ENCODE measurements around the gene IGSF5.
"Not testable (repeated sequence)": the region's sequence is repeated elsewhere in the genome, so short reads cannot be mapped to it uniquely, and the experiment has no call there.

The IGSF5 gene

DNA sequence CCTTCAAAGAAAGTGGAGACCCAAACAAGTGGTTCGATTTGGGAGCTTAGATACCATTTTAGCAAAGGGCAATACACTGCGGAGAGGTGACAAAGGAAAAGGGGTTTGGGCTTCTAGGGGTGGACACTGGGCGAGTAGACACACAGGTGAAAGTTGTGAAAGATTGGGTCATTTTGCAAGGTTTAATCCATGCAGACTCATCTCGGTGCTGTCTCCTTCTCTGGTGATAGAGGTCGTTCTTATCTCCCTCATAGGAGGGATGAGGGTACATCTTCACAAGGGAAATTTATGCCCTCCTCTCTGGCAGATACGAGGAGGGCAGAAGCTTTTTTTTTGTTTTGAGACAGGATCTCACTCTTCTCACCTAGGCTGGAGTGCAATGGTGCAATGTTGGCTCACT lies 6.4 kb upstream of the IGSF5 start:
- no peak for FAIRE-seq
- no peak for DNase-seq (ENCODE audit: low spot score)

DNA sequence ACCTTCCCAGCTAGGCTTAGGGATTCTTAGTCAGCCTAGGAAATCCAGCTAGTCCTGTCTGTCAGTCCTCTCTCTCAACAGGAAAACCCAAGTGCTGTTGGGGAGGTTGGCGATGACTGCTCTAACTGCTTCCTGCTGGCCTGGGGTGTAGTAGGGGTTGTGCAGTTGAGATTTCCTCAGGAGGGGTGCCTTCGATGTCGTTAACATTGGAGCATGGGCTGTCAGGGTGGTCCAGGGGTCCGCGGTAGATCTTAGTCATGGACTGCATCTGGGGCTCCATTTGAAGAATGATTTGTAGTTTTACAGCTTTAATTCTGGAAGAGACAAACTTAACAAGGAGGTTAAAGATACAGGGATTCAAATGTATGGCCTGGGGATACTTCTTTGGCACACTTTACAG lies 5.5 kb upstream of the IGSF5 start:
- DNase-seq (ENCODE audit: low spot score); FAIRE-seq: not testable (repeated sequence)

DNA sequence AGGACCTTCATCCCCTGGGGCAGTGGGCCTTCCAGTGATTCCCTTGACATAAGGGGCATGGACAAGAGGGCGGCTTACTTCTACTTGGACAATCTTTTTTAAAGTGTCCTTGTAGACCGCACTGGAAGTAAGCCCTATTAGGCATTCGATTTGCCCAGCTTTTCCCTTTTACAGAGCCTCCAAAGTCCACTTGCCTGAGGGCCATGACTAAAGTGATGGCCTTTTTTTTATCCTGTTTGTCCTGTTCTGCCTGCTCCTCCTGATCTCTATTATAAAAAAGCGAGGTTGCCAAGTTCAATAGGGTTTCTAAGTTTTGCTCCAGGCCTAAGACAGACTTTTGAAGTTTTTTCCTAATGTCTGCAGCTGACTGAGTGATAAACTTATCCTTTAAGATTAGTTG lies 2.4 kb upstream of the IGSF5 start:
- DNase-seq (ENCODE audit: low spot score); FAIRE-seq: not testable (repeated sequence)

DNA sequence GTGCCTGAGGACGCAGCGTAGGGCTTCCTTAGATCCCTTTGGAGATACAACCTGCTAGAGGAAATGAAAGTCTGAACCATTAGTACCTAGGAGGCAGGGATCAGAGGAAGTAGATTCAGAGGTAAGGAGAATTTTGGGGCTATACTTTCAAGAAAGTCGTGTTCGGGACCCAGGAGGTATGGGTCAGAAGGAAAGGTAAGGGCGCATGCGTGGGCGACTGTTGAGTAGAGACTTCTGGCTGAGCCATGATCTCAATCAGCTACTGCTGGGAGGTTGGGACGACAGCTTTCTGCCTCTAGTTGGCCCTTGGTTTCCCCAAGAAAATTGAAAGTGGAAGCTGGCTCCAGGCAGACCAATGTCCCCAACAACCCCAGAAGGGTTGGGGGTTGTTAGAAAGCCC lies 349 bp downstream of the IGSF5 start:
- DNase-seq (ENCODE audit: low spot score); FAIRE-seq: not testable (repeated sequence)

DNA sequence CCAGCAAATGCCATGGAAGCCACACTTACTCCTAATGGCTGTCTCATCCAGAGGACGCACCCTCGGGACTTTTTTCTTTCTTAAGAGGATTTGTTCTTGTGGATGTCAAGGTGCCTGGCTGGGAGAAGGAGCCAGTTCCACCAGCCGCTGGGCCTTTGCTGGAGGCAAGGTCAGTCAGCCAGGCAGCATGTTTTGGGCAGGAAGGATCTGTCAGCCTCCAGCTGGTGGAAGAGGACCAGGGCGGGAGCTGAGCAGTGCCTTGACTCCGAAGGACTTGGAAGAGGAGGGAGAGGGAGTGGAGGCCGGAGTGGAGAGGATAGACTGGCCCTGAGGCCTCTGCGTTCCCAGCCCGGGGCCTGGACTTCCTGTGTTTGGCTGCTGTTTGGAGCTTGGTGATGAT lies 5.7 kb downstream of the IGSF5 start:
- FAIRE-seq, result no peak
- no peak for DNase-seq (ENCODE audit: low spot score)

DNA sequence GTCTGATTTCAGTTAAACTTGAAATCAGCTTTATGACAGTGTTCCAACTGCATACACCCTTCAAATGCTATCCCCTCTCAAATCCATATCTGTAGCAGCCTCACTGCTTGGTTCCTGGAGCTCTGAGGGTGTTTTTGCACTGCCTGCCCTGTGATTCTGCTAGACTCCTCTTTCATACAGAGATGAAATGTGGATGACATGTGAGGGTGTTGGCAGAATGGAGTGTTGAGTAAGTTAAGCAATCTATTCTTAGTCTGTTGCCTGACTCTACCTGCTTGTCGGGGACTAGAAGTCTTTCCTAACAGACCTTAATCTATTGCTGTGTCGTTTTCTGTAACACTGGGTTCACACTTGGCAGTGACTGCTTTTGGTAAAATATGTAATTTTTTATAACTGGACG lies 9.8 kb downstream of the IGSF5 start:
- FAIRE-seq, result no peak

DNA sequence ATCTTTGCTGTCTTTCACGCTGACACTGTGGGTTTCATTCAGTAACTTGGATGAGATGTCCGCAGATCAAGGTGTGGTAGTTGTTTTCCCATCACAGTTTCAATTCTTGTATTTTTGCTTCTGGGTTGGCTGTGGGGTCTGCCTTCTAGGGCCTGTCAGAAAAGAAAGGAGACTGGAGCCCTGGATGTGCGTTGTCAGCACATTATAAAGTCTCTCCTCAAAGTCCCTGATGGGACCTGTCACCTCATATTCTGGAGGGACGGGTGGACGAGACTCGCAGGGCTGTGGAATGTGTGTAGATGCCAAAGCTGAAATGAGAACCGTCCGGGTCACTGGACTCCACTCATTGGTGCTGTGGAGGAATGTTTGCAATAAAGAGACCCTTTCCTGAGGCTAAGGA lies 11.3 kb downstream of the IGSF5 start:
- no peak for DNase-seq (ENCODE audit: low spot score)
- FAIRE-seq, result no peak

More for the DNA sequence above, 9.8 kb downstream of the IGSF5 start:
- no peak for DNase-seq (ENCODE audit: low spot score)

DNA sequence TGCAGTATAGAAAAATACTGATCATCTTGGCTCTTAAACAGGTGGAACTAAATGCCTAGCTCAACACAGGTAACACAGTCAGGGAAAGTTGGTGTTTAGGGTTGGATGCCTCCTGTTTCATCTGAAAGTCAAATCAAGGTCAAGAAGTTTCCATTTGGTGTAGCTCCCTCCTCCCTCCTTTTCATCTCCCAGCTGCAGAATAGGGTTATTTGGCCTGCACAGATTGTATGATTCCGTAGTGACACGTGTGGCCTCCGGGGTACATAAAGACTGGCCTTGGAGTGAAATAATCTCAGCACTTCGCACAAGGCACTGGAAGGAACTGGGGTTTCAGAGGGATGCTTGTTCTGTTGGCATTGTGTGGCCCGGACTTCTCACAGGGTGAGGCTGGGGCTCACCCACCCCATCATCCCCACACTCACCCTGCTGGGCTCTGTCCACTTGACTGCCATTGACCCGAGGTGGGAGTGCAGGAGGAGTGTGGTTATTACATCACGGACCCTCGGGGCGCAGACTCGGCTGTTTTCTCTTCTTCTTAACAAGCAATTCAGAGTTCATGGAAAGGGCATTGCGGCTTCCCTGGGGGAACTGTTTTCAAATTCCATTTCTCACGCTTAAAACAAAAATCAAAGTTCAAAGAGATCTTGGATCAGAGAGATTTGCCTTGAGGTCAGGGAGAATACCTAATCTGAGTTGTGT lies 18.4 kb downstream of the IGSF5 start:
- no peak for FAIRE-seq
- no peak for DNase-seq (ENCODE audit: low spot score)

DNA sequence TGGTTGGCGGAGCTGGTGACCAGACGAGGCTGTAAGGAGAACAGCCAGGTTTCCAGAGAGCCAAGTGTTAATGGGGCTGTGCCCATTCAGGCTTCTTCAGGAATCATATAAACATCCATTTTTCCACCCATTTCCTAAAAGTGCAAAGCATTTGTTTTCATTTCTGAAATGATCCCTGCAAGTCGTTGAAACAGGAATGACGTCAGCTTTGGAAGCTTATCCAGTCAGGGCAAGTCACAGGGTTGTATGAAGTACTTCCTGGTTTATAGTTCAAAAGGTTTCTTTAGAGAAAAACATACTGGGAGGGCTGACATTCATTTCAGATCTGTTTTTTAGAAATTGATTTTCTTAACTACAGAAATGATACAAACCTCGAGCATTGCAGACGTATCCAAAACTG lies 29.2 kb downstream of the IGSF5 start:
- FAIRE-seq, result no peak
- DNase-seq (ENCODE audit: low spot score), result no peak

DNA sequence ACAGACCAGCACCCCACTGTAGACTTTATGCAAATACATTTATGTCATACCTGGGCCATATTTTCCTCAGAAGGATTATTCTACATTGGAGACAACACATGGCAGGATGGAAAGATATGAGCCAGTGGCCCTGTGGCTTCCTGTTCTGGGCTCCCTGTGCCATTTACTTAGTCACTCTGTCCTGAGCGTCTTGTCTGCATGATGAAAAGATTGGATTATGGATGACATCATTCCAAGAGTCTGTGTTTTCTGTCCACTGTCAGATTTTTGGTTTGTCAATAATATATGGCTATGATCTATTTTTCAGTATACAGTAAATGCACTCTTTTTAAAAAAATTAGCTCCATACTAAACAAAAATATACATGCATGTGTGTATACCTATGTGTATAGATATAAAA lies 30.8 kb downstream of the IGSF5 start:
- FAIRE-seq, result no peak

DNA sequence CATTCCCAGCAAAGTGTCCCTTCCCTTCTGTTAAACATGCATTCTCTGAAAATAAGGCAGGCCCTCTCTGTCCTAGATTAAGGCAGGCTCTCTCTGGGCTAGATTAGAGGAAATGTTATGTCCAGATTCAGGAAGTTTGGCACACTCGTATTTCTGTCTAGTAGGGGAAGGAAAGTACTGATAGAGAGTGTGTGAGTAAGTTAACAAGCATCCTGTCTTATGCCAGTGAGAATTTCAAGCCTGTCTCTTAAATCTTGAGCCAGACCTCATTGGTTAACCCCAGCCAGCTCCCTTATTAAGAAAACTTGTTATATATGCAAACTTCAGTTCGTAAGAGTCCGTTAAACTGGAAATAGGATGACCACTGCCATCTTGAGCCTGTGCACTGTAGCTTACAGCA lies 31.6 kb downstream of the IGSF5 start:
- DNase-seq (ENCODE audit: low spot score) (no peak), FAIRE-seq (no peak)

More for the DNA sequence above, 30.8 kb downstream of the IGSF5 start:
- DNase-seq (ENCODE audit: low spot score), result no peak

DNA sequence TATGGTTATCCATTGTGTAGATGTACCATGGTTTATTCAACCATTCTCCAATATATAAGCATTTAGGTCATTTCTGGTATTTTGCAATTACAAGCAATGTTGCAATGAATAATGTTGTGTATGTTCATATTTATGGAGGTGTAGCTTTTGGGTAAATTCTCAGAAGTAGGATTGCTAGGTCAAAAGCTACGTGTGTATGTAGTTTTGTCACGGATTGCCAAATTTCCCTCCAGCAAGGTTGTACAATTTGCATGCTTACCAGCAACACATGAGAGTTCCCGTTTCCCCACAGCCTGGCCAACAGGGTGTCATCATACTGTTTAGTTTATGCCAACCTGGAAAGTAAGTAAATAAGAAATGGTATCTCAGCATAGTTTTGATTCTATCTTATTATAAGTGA lies 36.3 kb downstream of the IGSF5 start:
- FAIRE-seq (no peak), DNase-seq (ENCODE audit: low spot score) (no peak)

DNA sequence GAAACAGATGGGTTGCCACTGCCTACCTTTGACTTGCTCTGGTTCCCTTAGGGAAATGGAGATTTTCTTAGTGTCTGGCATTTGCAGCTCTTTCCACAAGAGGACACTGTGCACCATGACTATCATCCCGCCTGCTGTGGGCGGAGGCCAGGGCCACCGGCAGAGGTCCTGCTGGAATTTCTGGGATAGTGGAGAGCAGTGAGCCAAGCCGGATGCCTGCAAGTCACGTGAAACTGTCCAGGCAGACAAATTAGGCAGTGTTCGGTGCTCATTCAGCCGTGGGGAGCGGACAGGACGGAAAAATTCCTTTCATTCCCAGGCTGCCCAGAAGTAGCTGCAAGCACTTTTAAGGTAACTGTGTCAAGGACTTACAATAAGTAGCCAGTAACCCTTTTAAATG lies 43.4 kb downstream of the IGSF5 start:
- FAIRE-seq (peak; percentile 92), DNase-seq (ENCODE audit: low spot score) (peak; percentile 91)

DNA sequence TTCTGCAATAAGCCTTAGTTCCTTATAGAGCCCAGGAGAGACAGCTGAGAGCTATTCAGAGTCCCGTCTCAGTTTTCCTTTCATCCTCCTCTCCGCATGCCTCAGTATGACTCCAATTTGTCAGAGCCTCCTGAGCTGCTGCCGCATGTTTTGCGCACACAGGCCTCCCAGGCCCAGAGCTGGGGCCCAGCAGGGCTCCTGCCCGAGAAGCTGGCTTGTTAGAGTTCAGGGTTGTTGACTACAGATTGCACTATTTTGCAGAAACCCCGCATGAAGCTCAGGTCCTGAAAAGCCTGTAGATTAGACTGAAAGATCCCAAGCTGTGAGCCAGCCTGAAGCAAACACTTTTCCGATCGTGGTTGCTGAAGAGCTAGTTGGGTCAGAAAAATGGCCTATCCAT lies 51.5 kb downstream of the IGSF5 start:
- DNase-seq (ENCODE audit: low spot score) (no peak), FAIRE-seq (no peak)

DNA sequence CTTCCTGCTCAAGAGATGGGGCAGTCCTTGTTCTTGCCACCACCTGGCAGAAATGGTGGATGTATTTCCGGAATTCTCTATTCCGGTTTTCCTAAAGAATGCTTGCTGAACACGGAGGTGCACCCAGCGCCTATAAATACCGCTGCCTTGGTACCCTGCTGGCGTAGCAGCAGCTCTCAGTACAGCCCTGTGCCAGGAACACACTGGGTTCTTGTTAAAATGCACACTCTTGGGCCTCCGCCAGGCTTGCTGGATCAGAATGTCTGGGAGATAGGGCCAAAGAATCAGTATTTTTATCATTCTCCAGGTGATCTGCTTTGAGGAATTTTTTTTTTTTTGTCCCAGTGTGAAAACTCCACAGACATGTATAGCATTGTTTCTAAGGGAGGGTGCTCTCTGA lies 54.2 kb downstream of the IGSF5 start:
- no peak for DNase-seq (ENCODE audit: low spot score)
- FAIRE-seq, result no peak

DNA sequence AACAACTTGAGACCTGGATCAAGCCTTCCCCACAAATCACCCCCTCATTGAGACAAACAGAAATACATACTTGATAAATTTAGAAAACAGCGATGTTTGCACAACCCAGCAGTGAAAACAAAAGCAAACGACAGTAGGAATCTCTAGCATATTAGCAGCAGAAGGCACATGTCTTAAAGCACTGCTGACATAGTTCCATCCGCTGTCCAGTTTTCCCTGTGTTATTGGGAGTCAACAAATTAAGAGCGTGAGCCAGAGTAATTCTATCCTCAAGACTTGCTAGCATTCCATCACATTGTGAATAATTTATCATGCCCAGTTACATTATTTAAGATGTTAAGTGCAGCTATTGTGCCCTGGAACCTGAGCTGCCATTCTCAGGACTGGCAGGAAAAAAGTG lies 55.3 kb downstream of the IGSF5 start:
- FAIRE-seq (no peak), DNase-seq (ENCODE audit: low spot score) (no peak)

DNA sequence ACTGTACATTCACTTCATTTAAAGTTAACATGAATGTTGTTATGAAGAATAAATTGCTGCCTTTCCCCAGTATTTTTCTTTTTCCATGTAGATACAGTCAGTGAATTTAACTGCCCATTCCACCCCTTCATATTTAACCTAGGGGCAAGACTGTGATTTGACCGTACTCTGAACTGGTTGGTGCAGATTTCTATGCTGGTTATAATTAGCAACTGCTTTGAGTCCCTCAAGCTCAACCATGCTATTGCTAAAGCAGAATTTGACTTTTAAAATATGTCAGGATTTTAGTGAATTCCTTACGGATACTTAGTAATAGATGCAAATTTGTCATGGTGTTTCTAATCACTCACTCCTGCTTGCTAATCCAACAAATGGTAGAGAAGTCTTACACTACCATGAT lies 57.2 kb downstream of the IGSF5 start:
- DNase-seq (ENCODE audit: low spot score) (no peak), FAIRE-seq (no peak)

DNA sequence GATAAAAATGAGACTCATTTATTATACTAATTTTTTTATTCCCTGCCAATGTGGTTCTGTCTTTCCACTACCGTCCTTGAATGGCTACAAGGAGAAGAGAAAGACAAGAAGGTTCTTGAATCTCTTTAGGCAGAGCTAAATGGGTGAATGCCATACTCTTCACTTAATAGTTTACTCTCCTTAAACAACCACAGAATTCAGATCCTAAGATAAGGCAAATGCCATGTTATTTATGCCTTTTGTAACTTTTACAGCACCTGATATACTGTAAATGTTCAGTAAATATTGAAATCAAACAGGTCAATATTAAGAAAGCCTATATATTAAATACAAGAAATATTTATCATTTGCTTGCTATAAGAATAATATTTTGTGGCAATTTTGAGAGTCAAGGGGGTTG lies 58.4 kb downstream of the IGSF5 start:
- FAIRE-seq, result no peak

DNA sequence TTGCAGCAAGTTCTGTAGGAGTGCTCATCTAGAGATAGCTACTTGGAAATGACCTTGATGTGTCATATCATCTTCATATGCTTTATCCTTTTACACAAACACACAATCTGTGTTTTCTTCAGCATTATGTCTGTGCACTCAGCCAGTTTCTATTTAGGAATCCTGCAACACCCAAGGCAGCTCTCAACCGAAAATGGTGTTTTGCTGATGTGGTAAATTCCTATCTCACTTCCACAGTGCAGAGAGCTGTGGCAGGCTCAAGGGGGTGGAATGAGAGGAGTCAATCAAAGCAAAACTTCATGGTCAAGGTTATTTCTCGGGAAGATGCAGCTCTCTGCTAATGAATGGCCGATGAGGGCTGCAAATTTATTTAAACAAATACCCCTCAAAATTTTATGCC lies 59.3 kb downstream of the IGSF5 start:
- DNase-seq (ENCODE audit: low spot score) (no peak), FAIRE-seq (no peak)

More for the DNA sequence above, 58.4 kb downstream of the IGSF5 start:
- no peak for DNase-seq (ENCODE audit: low spot score)

DNA sequence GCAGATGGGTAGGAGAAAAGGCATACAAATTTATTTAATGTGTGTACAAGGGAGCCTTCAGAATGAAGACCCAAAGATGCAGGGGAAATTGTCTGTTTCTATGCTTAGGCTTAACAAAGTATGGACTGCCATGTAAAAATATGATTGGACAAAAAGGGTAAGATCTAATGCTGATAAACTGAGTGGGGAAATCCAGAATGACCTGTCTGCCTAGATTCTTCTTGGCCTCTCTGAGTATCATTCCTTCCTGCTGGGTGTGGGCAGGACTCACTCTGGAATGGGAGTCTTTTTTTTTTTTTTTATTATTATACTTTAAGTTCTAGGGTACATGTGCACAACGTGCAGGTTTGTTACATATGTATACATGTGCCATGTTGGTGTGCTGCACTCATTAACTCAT lies 61.0 kb downstream of the IGSF5 start:
- no peak for DNase-seq (ENCODE audit: low spot score)
- no peak for FAIRE-seq

DNA sequence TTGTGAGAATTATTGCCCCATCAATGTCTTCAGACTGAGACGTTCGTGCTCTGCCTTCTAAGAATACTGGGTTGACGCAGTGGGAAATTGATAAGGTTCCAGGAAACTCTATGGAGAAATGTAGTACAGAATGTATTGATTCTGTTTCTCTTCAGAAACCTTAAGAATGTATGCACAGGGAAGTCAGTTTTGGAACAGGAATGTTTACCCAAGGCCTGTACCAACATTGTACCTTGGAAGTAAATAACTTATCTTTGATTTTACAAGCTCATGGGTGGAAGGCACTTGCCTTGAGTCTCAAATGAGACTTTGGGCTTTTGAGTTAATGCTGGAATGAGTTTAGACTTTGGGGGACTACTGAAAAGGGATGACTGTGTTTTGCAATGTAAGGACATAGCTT lies 62.8 kb downstream of the IGSF5 start:
- FAIRE-seq, result no peak
- no peak for DNase-seq (ENCODE audit: low spot score)

DNA sequence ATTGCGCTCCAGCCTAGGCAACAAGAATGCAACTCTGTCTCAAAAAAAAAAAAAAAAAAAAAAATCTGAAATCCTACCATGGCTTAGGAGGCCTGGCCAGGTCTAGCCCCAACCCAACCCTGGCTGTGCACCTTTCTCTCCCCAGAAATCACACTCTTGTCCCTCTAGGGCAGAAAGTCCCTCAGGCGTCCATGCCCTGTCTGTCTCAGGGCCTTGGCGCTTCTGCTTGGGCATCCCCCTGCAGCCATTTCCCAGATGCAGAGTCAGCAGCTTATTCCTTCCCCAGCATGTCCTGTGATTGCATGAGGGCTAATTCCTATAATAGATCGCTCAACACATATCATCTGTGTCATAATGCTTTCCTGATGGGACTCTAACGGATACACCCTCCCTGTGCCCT lies 65.0 kb downstream of the IGSF5 start:
- DNase-seq (ENCODE audit: low spot score) (no peak), FAIRE-seq (no peak)

DNA sequence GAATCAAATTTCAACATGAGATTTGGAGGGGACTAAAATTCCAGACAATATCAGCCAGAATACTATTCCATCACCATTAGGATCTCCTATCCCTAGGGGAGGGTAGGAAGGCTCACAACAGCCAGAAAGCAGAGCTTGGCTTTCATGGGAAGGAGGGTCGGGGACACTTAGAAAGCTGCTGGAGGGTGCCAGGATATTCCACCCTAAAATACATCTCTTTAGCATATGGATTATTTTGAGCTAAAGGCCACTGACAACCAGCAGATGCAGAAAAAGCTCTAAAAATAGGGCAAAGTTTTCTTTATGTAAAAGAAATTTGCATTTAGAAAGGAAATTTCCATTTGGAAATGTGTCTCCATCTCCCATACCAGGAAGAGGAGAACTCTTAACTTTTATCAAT lies 68.0 kb downstream of the IGSF5 start:
- FAIRE-seq (no peak), DNase-seq (ENCODE audit: low spot score) (no peak)

DNA sequence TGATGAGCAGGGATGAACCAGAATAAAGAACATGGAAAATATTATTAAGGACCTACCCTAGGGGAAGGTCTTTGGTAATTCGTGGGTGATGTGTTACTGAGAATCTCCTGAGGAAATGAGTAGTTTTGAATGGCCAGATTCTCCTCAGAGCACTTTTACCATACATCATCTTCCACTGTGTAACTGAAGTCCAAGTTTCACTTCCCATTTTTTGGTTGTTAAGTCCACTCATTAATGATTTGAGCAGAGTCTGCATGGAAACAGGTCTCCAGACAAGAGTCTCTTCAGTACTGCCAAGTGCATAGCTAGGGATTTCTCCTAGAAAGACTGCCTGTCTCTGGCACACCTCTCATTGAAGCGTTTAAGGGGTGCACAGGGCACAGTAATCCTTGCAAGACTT lies 73.6 kb downstream of the IGSF5 start:
- FAIRE-seq (no peak), DNase-seq (ENCODE audit: low spot score) (no peak)
